GM12878 (cell line): ENCODE measurements around the gene EZH2. TPM values are rescaled to one million over a fixed set of nuclear protein-coding genes. Genes with fewer than 3 reads are reported as not detected.

ENCODE experiments used
- ATAC-seq: fragments of 200-7000 bp; cut with Tn5 transposase; 3 replicates; pipeline ENCODE4 v1.9.1; 2020; ENCODE audit warnings: mild to moderate bottlenecking, moderate library complexity
- BruUV-seq: library from RNA; stranded (reverse); fragments of 400-500 nt; replicated peaks from 2 replicates; lab custom pipeline; 2021; lab: Mats Ljungman, UMichigan
- CTCF ChIA-PET: fragments of 300-600 bp; sonication (Branson Sonifier 250); formaldehyde crosslinking; extraction: SDS; loops from one replicate; lab custom pipeline; 2021; ENCODE audit warnings: inconsistent platforms; lab: Yijun Ruan, JAX
- POLR2A ChIA-PET: fragments of 350-600 bp; formaldehyde crosslinking; extraction: SDS; loops from one replicate; lab custom pipeline; 2021; ENCODE audit warnings: inconsistent platforms; lab: Charles Lee
- RAD21 ChIA-PET: fragments of 300-600 bp; sonication (Branson Sonifier 250); formaldehyde crosslinking; loops from one replicate; lab custom pipeline; 2023; ENCODE audit warnings: antibody characterized with exemption; ENCODE audit not compliant: unreplicated experiment; lab: Charles Lee
- SMC1A ChIA-PET: fragments of 300-600 bp; sonication (Branson Sonifier 250); formaldehyde crosslinking; loops from one replicate; lab custom pipeline; 2023; ENCODE audit not compliant: unreplicated experiment, uncharacterized antibody; lab: Charles Lee
- DNase-seq: peaks from one replicate; pipeline ENCODE4 v3.0.0-alpha.2; 2011; ENCODE audit warnings: low read depth, low spot score
- FAIRE-seq: peaks from 3 replicates; lab custom pipeline; 2011; peaks lifted over from hg19 to GRCh38; lab: Jason Lieb, UNC
- H2AFZ ChIP-seq: 2 replicates; pipeline ENCODE4 v1.6.0; 2011; ENCODE audit warnings: low read depth, low read length, control low read depth; ENCODE audit not compliant: control insufficient read depth
- H3K27ac ChIP-seq: 2 replicates; pipeline ENCODE4 v1.5.1; 2011; ENCODE audit warnings: control low read depth; ENCODE audit not compliant: control insufficient read depth, insufficient read depth
- H3K27me3 ChIP-seq, 2 experiments: replicated peaks in 1 of 2; 2 replicates each; pipeline versions ENCODE4 v1.6.0 to v1.6.1; 2011; ENCODE audit warnings: low read length in 1 of 2; ENCODE audit not compliant: control insufficient read depth in 2 of 2, insufficient read depth in 2 of 2
- H3K36me3 ChIP-seq, 2 experiments: 2 replicates each; pipeline ENCODE4 v1.5.1; 2011; ENCODE audit warnings: low read length in 1 of 2; ENCODE audit not compliant: control insufficient read depth in 2 of 2, insufficient read depth in 2 of 2
- H3K4me1 ChIP-seq: 2 replicates; pipeline ENCODE4 v1.6.1; 2011; ENCODE audit warnings: mild to moderate bottlenecking, low read length, moderate library complexity, mixed read lengths; ENCODE audit not compliant: control insufficient read depth, insufficient read depth
- H3K4me2 ChIP-seq: 2 replicates; pipeline ENCODE4 v1.6.0; 2011; ENCODE audit warnings: control low read depth; ENCODE audit not compliant: control insufficient read depth, insufficient read depth
- H3K4me3 ChIP-seq: fragments of 200-600 bp; sonication (generic); 2 replicates; pipeline ENCODE4 v1.5.1; 2016
- H3K79me2 ChIP-seq: 2 replicates; pipeline ENCODE4 v1.6.0; 2011; ENCODE audit warnings: low read length; ENCODE audit not compliant: control insufficient read depth, insufficient read depth
- H3K9ac ChIP-seq: 2 replicates; pipeline ENCODE4 v1.8.0; 2011; ENCODE audit warnings: low read length, control low read depth, mixed read lengths; ENCODE audit not compliant: control insufficient read depth, insufficient read depth
- H3K9me3 ChIP-seq: replicated peaks from 3 replicates; pipeline ENCODE4 v1.5.1; 2011; ENCODE audit warnings: mild to moderate bottlenecking, low read length; ENCODE audit not compliant: control insufficient read depth, insufficient read depth
- H4K20me1 ChIP-seq: 2 replicates; pipeline ENCODE4 v1.6.0; 2011; ENCODE audit not compliant: control insufficient read depth, insufficient read depth
- CBX3 ChIP-seq: fragments of 200-600 bp; sonication (generic); IDR thresholded peaks from 2 replicates; pipeline ENCODE4 v1.6.1; 2016; ENCODE audit warnings: low read depth, borderline replicate concordance
- CHD2 ChIP-seq: IDR thresholded peaks from 2 replicates; pipeline ENCODE4 v1.6.1; 2011; ENCODE audit warnings: low read depth, low read length, improper control_type of control experiment, borderline replicate concordance
- CREM ChIP-seq: IDR thresholded peaks from 2 replicates; pipeline ENCODE4 v1.6.1; 2014; ENCODE audit warnings: antibody characterized with exemption, low read depth
- EP300 ChIP-seq, 2 experiments: fragments of 150-350 bp in 1 of 2; IDR thresholded peaks; 2 replicates each; pipeline ENCODE4 v1.6.1; 2011 to 2012; ENCODE audit warnings: low read depth in 2 of 2, low read length in 2 of 2, borderline replicate concordance in 1 of 2, improper control_type of control experiment in 1 of 2, inconsistent platforms in 1 of 2; ENCODE audit not compliant: control insufficient read depth in 1 of 2
- JUND ChIP-seq: IDR thresholded peaks from 2 replicates; pipeline ENCODE4 v1.6.1; 2012; ENCODE audit warnings: low read depth, mild to moderate bottlenecking, low read length, improper control_type of control experiment, moderate library complexity
- MYB ChIP-seq: fragments of 150-350 bp; IDR thresholded peaks from 2 replicates; pipeline ENCODE4 v1.6.1; 2014; ENCODE audit warnings: mild to moderate bottlenecking, low read depth, low read length, borderline replicate concordance
- NFIC ChIP-seq: IDR thresholded peaks from 2 replicates; pipeline ENCODE4 v1.6.1; 2012; ENCODE audit warnings: low read depth, mild to moderate bottlenecking, inconsistent platforms, low read length, moderate library complexity
- NFXL1 ChIP-seq: fragments of 450-650 bp; IDR thresholded peaks from 2 replicates; pipeline ENCODE4 v1.6.1; 2017; ENCODE audit warnings: antibody characterized with exemption, mild to moderate bottlenecking, borderline replicate concordance
- PML ChIP-seq: IDR thresholded peaks from 2 replicates; pipeline ENCODE4 v1.6.1; 2012; ENCODE audit warnings: low read length, inconsistent platforms
- POLR2AphosphoS2 ChIP-seq: IDR thresholded peaks from 2 replicates; pipeline ENCODE4 v1.6.1; 2011; ENCODE audit warnings: low read depth, mild to moderate bottlenecking, low read length, improper control_type of control experiment, moderate library complexity
- RUNX3 ChIP-seq: IDR thresholded peaks from 2 replicates; pipeline ENCODE4 v1.6.1; 2012; ENCODE audit warnings: low read length, inconsistent platforms
- TBL1XR1 ChIP-seq: IDR thresholded peaks from 2 replicates; pipeline ENCODE4 v1.6.1; 2012; ENCODE audit warnings: low read depth, low read length, improper control_type of control experiment
- ZNF274 ChIP-seq: IDR thresholded peaks from one replicate; pipeline ENCODE4 v1.8.0; 2011; ENCODE audit not compliant: insufficient read length, insufficient read depth
- WGBS: methylation state at CpG from one replicate; pipeline ENCODE4 v1.1.6; 2016; ENCODE audit warnings: low lambda C conversion rate; ENCODE audit not compliant: insufficient replicate concordance, insufficient coverage; ENCODE audit errors: missing lambda C conversion rate; 5-methylcytosine and 5-hydroxymethylcytosine counted together
- in situ Hi-C: fragments of 300-500 bp; cut with MboI; formaldehyde crosslinking; loops from 9 replicates; pipeline ENCODE4 v1.14.3; 2018; ENCODE audit warnings: mixed read lengths
- intact Hi-C: fragments of 100-400 bp; cut with micrococcal nuclease; formaldehyde crosslinking; loops from one replicate; pipeline ENCODE4 v1.14.2; 2022; ENCODE audit not compliant: unreplicated experiment
- polyA plus RNA-seq, 11 experiments: library from polyadenylated mRNA; depleted of rRNA in 4 of 11; unstranded in 6 of 11; stranded (reverse) in 5 of 11; fragments of >200 nt; fragmentation: Nextera tagmentation in 4 of 11; fragmentation: Illumina TruSeq in 1 of 11; extraction: Ambion mirVana in 4 of 11; extraction: Trizol in 1 of 11; gene quantifications; 1 replicate in 1 of 11; 2 replicates in 10 of 11; pipeline versions ENCODE4 v1.2.1 to v1.2.3, GENCODE V29; 2011 to 2016; ENCODE audit warnings: inconsistent platforms in 2 of 11, missing spikeins in 2 of 11, low read depth in 1 of 11
- total RNA-seq, 4 experiments: library from RNA; depleted of rRNA in 3 of 4; stranded (reverse); fragments of >200 nt in 3 of 4; fragmentation: Illumina TruSeq in 1 of 4; extraction: Trizol in 1 of 4; gene quantifications; 2 replicates each; pipeline versions ENCODE4 v1.2.1 to v1.2.3, GENCODE V29; 2013 to 2021
- TF ChIP-seq, protein P1 (sequence below): IDR thresholded peaks from 2 replicates; pipeline ENCODE4 v1.6.1; 2012; ENCODE audit warnings: improper control_type of control experiment, low read depth, low read length; ENCODE audit not compliant: insufficient replicate concordance
- TF ChIP-seq, protein P2 (sequence below): fragments of 150-350 bp; IDR thresholded peaks from 2 replicates; pipeline ENCODE4 v1.6.1; 2016; ENCODE audit warnings: low read depth, low read length

EZH2 gene
- total and polyA plus RNA-seq, 10 of the 15 experiments (the other 5 are each of a cell fraction or from before 2014, with no cell fraction given): 19.4 to 69.6 (median 40.8) TPM

DNA sequence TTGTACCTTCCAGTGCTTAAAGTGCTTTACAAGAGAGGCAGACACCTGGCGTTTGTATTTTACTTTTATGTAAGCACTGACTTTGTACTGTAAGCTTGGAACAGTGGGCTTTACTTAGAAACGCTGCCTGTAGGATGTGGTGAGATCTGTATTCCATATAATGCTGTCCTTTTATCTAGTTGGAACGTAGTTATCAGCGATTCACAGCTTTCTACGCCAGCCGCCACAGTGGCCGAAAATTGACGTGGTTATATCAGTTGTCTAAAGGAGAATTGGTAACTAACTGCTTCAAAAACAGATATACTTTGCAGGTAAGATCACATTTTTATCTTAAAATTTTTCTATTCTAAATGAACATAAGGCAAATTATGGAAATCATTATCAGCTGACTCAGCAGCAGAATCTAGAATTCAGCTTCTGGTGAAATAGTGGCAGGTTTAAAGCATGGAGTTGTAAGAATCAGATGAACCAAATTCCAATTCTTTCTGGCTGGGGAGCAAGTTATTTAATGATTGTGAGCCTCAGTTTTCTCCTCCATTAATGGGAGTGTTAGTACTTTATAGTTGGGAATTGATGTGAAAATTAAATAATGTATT lies 93.9 kb downstream of the EZH2 start (continued):
- TF ChIP-seq CBX3 (no peak), CREM (no peak), RUNX3 (no peak), POLR2AphosphoS2 (no peak)

DNA sequence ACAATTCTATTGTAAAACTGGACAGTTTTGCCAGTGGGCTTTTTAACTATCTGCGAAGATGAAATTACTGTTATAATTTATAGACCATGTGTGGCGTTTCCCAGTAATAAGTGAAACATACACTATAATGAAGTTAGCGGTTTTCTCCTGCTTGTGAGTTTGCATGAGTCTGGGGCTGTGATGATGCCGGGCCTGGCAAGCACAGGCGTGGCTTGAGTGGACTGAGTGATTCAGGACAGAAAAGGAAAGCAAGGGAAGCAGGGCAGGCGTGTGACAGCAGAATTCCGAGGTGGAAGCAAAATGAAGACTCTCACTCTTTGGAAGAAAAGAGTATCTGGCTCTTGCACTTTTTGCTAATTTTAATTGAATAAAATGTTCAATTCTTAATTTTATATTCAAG lies 94.9 kb downstream of the EZH2 start:
- H3K36me3 ChIP-seq: peaks cover 11 to 25% of the 10 kb centered on the region in 2 experiments; a peak in 3 of 4 replicates
- TF ChIP-seq, protein P1, sequence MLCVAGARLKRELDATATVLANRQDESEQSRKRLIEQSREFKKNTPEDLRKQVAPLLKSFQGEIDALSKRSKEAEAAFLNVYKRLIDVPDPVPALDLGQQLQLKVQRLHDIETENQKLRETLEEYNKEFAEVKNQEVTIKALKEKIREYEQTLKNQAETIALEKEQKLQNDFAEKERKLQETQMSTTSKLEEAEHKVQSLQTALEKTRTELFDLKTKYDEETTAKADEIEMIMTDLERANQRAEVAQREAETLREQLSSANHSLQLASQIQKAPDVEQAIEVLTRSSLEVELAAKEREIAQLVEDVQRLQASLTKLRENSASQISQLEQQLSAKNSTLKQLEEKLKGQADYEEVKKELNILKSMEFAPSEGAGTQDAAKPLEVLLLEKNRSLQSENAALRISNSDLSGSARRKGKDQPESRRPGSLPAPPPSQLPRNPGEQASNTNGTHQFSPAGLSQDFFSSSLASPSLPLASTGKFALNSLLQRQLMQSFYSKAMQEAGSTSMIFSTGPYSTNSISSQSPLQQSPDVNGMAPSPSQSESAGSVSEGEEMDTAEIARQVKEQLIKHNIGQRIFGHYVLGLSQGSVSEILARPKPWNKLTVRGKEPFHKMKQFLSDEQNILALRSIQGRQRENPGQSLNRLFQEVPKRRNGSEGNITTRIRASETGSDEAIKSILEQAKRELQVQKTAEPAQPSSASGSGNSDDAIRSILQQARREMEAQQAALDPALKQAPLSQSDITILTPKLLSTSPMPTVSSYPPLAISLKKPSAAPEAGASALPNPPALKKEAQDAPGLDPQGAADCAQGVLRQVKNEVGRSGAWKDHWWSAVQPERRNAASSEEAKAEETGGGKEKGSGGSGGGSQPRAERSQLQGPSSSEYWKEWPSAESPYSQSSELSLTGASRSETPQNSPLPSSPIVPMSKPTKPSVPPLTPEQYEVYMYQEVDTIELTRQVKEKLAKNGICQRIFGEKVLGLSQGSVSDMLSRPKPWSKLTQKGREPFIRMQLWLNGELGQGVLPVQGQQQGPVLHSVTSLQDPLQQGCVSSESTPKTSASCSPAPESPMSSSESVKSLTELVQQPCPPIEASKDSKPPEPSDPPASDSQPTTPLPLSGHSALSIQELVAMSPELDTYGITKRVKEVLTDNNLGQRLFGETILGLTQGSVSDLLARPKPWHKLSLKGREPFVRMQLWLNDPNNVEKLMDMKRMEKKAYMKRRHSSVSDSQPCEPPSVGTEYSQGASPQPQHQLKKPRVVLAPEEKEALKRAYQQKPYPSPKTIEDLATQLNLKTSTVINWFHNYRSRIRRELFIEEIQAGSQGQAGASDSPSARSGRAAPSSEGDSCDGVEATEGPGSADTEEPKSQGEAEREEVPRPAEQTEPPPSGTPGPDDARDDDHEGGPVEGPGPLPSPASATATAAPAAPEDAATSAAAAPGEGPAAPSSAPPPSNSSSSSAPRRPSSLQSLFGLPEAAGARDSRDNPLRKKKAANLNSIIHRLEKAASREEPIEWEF: no peak
- no peak for TF ChIP-seq ZNF274
- no peak for TF ChIP-seq CHD2
- no peak for TF ChIP-seq NFXL1
- TF ChIP-seq, protein P2, sequence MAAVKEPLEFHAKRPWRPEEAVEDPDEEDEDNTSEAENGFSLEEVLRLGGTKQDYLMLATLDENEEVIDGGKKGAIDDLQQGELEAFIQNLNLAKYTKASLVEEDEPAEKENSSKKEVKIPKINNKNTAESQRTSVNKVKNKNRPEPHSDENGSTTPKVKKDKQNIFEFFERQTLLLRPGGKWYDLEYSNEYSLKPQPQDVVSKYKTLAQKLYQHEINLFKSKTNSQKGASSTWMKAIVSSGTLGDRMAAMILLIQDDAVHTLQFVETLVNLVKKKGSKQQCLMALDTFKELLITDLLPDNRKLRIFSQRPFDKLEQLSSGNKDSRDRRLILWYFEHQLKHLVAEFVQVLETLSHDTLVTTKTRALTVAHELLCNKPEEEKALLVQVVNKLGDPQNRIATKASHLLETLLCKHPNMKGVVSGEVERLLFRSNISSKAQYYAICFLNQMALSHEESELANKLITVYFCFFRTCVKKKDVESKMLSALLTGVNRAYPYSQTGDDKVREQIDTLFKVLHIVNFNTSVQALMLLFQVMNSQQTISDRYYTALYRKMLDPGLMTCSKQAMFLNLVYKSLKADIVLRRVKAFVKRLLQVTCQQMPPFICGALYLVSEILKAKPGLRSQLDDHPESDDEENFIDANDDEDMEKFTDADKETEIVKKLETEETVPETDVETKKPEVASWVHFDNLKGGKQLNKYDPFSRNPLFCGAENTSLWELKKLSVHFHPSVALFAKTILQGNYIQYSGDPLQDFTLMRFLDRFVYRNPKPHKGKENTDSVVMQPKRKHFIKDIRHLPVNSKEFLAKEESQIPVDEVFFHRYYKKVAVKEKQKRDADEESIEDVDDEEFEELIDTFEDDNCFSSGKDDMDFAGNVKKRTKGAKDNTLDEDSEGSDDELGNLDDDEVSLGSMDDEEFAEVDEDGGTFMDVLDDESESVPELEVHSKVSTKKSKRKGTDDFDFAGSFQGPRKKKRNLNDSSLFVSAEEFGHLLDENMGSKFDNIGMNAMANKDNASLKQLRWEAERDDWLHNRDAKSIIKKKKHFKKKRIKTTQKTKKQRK: no peak
- no peak for TF ChIP-seq JUND
- TF ChIP-seq MYB: no peak
- no peak for TF ChIP-seq TBL1XR1
- TF ChIP-seq NFIC: no peak
- no peak for TF ChIP-seq EP300 (IDR thresholded peaks at IDR 0.05; ENCODE audit: borderline replicate concordance in 1 of 2, control insufficient read depth in 1 of 2, low read depth in 2 of 2, low read length in 2 of 2)
- TF ChIP-seq PML: no peak

More for the DNA sequence above, 94.9 kb downstream of the EZH2 start:
- in situ Hi-C loops (no loop called here), intact Hi-C loops (no loop called here)
- no peak for DNase-seq
- FAIRE-seq: no peak
- Histone ChIP-seq H3K9me3 (no peaks in the 10 kb centered on the region), H3K4me3 (no peak overlapping the region), H3K27me3 (no peaks in the 10 kb centered on the region), H3K9ac (no peak overlapping the region), H3K79me2 (no peaks in the 10 kb centered on the region), H2AFZ (no peak overlapping the region), H3K4me1 (no peaks in the 10 kb centered on the region), H4K20me1 (no peaks in the 10 kb centered on the region), H3K27ac (no peak overlapping the region), H3K4me2 (no peak overlapping the region)
- 90% methylated on average over 7 of the region's 7 CpGs for WGBS
- BruUV-seq: no TSS peak
- no peak for ATAC-seq
- SMC1A ChIA-PET: no interaction called here
- CTCF ChIA-PET: no interaction called here
- RAD21 ChIA-PET: no interaction called here
- POLR2A ChIA-PET: no interaction called here
